Measurements from ENCODE around the gene PARVA.
"Not testable (repeated sequence)": the region's sequence is repeated elsewhere in the genome, so short reads cannot be mapped to it uniquely, and the experiment has no call there.

The PARVA gene

GRCh38 chr11:12377106-12377823 lies at the start of gene PARVA:
PARVA (plus strand) TSS chr11:12377571; CDS start chr11:12377648, 77 bp downstream.
- peak; percentile 70 for DNase-seq (ENCODE audit: low read depth in 2 of 2)

GRCh38 chr11:12329169-12329568 lies 48.2 kb upstream of the PARVA start:
- DNase-seq (ENCODE audit: low read depth in 2 of 2), result no peak

- no peak for DNase-seq (ENCODE audit: low read depth in 2 of 2)
Observed at GRCh38 chr11:12329797-12330196, 47.6 kb upstream of the PARVA start.

- no peak for DNase-seq (ENCODE audit: low read depth in 2 of 2)
Observed at GRCh38 chr11:12330485-12331231, 46.7 kb upstream of the PARVA start.

- DNase-seq (ENCODE audit: low read depth in 2 of 2), result peak; percentile 83
Observed at GRCh38 chr11:12331239-12331874, 46.0 kb upstream of the PARVA start.

- no peak for DNase-seq (ENCODE audit: low read depth in 2 of 2)
Observed at GRCh38 chr11:12343526-12343925, 33.8 kb upstream of the PARVA start.

GRCh38 chr11:12353534-12353933 lies 23.8 kb upstream of the PARVA start:
- DNase-seq (ENCODE audit: low read depth in 2 of 2), result no peak

- no peak for DNase-seq (ENCODE audit: low read depth in 2 of 2)
Observed at GRCh38 chr11:12354750-12355545, 22.4 kb upstream of the PARVA start.

GRCh38 chr11:12356944-12357655 lies 20.3 kb upstream of the PARVA start:
- no peak for DNase-seq (ENCODE audit: low read depth in 2 of 2)

- not testable (repeated sequence) for DNase-seq (ENCODE audit: low read depth in 2 of 2)
Observed at GRCh38 chr11:12357697-12358096, 19.7 kb upstream of the PARVA start.

- DNase-seq (ENCODE audit: low read depth in 2 of 2), result no peak
Observed at GRCh38 chr11:12358302-12359188, 18.8 kb upstream of the PARVA start.

- peak; percentile 56 to 60 for DNase-seq (ENCODE audit: low read depth in 2 of 2)
Observed at GRCh38 chr11:12359761-12360160, 17.6 kb upstream of the PARVA start.

GRCh38 chr11:12361682-12362081 lies 15.7 kb upstream of the PARVA start:
- DNase-seq (ENCODE audit: low read depth in 2 of 2), result no peak

GRCh38 chr11:12362857-12363256 lies 14.5 kb upstream of the PARVA start:
- DNase-seq (ENCODE audit: low read depth in 2 of 2), result no peak

- DNase-seq (ENCODE audit: low read depth in 2 of 2), result no peak
Observed at GRCh38 chr11:12363373-12363772, 14.0 kb upstream of the PARVA start.

- DNase-seq (ENCODE audit: low read depth in 2 of 2), result not testable (repeated sequence)
Observed at GRCh38 chr11:12365965-12366575, 11.3 kb upstream of the PARVA start.

GRCh38 chr11:12367057-12367456 lies 10.3 kb upstream of the PARVA start:
- DNase-seq (ENCODE audit: low read depth in 2 of 2), result not testable (repeated sequence)

- DNase-seq (ENCODE audit: low read depth in 2 of 2), result no peak
Observed at GRCh38 chr11:12372111-12372510, 5.3 kb upstream of the PARVA start.

GRCh38 chr11:12375720-12376119 lies 1.7 kb upstream of the PARVA start:
- DNase-seq (ENCODE audit: low read depth in 2 of 2), result no peak
